ENCODE data around the gene MAGI1.

MAGI1 gene

DNA sequence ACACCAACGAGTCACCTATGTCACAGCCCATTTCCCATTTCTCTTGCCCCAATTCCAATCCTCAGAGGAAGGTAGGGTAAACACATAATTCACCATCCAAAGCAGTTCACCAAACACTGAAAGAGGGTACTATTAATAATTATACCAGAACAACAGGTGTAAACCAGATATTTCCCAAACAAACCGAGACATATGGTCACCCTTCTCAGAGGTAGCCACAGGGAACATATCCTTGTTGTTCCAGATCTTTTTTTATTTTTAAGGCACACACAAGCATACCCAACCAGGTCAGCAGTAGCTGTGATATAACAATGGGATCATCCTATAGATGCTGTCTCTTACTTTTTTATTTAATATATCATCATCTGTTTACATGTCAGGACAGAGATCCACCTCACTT is 24.7 kb downstream of the MAGI1 start:
- H3K27ac ChIP-seq (replicated peaks) = no peak overlapping the region
- no peak for DNase-seq (ENCODE audit: low read depth in 1 of 2, low spot score in 1 of 2)
- TF ChIP-seq GABPA (IDR thresholded peaks at IDR 0.05; ENCODE audit: low read depth) = no peak
- no peak for TF ChIP-seq POLR2AphosphoS5 (IDR thresholded peaks at IDR 0.05; ENCODE audit: low read depth)
- TF ChIP-seq, protein P1, sequence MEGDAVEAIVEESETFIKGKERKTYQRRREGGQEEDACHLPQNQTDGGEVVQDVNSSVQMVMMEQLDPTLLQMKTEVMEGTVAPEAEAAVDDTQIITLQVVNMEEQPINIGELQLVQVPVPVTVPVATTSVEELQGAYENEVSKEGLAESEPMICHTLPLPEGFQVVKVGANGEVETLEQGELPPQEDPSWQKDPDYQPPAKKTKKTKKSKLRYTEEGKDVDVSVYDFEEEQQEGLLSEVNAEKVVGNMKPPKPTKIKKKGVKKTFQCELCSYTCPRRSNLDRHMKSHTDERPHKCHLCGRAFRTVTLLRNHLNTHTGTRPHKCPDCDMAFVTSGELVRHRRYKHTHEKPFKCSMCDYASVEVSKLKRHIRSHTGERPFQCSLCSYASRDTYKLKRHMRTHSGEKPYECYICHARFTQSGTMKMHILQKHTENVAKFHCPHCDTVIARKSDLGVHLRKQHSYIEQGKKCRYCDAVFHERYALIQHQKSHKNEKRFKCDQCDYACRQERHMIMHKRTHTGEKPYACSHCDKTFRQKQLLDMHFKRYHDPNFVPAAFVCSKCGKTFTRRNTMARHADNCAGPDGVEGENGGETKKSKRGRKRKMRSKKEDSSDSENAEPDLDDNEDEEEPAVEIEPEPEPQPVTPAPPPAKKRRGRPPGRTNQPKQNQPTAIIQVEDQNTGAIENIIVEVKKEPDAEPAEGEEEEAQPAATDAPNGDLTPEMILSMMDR (IDR thresholded peaks at IDR 0.05; ENCODE audit: insufficient read depth, low read length) = no peak
- TF ChIP-seq, protein P2, sequence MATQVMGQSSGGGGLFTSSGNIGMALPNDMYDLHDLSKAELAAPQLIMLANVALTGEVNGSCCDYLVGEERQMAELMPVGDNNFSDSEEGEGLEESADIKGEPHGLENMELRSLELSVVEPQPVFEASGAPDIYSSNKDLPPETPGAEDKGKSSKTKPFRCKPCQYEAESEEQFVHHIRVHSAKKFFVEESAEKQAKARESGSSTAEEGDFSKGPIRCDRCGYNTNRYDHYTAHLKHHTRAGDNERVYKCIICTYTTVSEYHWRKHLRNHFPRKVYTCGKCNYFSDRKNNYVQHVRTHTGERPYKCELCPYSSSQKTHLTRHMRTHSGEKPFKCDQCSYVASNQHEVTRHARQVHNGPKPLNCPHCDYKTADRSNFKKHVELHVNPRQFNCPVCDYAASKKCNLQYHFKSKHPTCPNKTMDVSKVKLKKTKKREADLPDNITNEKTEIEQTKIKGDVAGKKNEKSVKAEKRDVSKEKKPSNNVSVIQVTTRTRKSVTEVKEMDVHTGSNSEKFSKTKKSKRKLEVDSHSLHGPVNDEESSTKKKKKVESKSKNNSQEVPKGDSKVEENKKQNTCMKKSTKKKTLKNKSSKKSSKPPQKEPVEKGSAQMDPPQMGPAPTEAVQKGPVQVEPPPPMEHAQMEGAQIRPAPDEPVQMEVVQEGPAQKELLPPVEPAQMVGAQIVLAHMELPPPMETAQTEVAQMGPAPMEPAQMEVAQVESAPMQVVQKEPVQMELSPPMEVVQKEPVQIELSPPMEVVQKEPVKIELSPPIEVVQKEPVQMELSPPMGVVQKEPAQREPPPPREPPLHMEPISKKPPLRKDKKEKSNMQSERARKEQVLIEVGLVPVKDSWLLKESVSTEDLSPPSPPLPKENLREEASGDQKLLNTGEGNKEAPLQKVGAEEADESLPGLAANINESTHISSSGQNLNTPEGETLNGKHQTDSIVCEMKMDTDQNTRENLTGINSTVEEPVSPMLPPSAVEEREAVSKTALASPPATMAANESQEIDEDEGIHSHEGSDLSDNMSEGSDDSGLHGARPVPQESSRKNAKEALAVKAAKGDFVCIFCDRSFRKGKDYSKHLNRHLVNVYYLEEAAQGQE (IDR thresholded peaks at IDR 0.05; ENCODE audit: insufficient replicate concordance, low read depth) = no peak
- TF ChIP-seq SPI1 (IDR thresholded peaks at IDR 0.05; ENCODE audit: borderline replicate concordance, low read depth) = no peak
- H3K4me3 ChIP-seq (replicated peaks; ENCODE audit: insufficient read depth, low read length) = no peak overlapping the region
- no peaks in the 10 kb centered on the region for H3K27me3 ChIP-seq (ENCODE audit: insufficient read depth, poor library complexity, severe bottlenecking)

DNA sequence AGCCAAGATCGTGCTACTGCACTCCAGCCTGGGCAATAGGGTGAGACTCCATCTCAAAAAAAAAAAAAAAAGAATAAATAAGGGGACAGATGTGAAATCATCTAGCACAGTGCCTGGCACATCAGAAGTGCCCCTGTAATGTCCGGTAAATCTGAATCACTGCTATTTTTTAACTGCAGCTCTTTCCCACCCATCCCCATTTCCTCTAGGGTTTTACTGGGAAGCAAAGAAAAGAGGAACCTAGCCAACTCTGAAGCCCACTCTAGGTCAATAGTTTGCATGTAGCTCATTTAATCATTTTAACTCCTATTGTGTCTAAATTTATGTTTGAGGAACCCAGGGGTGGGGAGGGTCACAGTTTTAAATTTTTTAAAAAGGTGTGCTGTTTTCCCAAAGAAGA is 26.0 kb downstream of the MAGI1 start:
- Histone ChIP-seq H3K27ac (replicated peaks) (no peak overlapping the region), H3K4me3 (replicated peaks; ENCODE audit: insufficient read depth, low read length) (no peak overlapping the region), H3K27me3 (ENCODE audit: insufficient read depth, poor library complexity, severe bottlenecking) (no peaks in the 10 kb centered on the region)
- TF ChIP-seq, protein P2 (IDR thresholded peaks at IDR 0.05; ENCODE audit: insufficient replicate concordance, low read depth) = no peak
- TF ChIP-seq SPI1 (IDR thresholded peaks at IDR 0.05; ENCODE audit: borderline replicate concordance, low read depth) (no peak), POLR2AphosphoS5 (IDR thresholded peaks at IDR 0.05; ENCODE audit: low read depth) (no peak), GABPA (IDR thresholded peaks at IDR 0.05; ENCODE audit: low read depth) (no peak)
- TF ChIP-seq, protein P1 (IDR thresholded peaks at IDR 0.05; ENCODE audit: insufficient read depth, low read length) = no peak
- no peak for DNase-seq (ENCODE audit: low read depth in 1 of 2, low spot score in 1 of 2)

DNA sequence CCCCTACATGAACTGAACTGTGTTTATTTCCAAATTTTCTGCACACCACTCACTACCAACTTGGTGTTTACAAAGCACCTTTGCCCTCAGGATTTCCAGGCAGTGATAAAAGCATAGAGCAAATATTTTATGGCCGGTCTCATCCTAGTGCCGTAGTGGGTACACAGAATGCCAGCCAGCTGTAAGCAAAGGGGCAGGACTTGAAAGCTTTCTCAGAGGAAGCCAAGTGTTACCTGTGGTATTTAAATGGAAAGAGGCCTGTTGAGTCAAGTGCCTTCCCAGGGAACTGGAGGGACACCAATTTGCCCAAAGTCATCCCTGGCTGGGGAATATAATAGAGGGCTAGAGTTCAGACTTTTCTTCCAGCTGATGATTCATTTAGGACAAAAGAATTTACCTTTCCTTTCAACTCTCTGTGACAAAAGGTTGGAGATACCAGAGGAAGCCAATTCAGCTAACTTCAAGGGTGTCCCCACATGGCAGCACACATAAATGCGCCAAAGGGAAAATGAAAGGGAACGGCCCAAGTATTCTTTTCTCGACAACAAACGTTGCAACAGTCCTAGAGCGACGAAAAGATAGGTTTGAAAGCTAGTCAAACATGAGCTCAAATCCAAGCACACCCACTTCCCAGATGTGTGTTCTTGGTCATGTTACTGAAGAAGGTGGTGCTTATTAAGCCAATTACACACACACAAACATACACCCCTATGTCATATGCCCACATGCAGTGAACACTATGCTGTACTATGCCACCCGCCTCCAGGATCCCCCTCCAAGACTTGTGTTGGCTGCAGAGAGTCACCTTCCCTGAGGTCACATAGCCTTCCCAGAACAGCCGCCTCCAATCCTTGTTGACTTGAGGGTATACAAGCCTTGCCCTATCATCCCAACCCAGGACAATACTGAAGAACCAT is 27.7 kb downstream of the MAGI1 start:
- DNase-seq (ENCODE audit: low read depth in 1 of 2, low spot score in 1 of 2) = no peak
- no peaks in the 10 kb centered on the region for H3K27me3 ChIP-seq (ENCODE audit: insufficient read depth, poor library complexity, severe bottlenecking)
- TF ChIP-seq SPI1 (IDR thresholded peaks at IDR 0.05; ENCODE audit: borderline replicate concordance, low read depth) (no peak), POLR2AphosphoS5 (IDR thresholded peaks at IDR 0.05; ENCODE audit: low read depth) (no peak), GABPA (IDR thresholded peaks at IDR 0.05; ENCODE audit: low read depth) (no peak)
- TF ChIP-seq, protein P1 (IDR thresholded peaks at IDR 0.05; ENCODE audit: insufficient read depth, low read length) = no peak
- TF ChIP-seq, protein P2 (IDR thresholded peaks at IDR 0.05; ENCODE audit: insufficient replicate concordance, low read depth) = no peak
- no peak overlapping the region for H3K27ac ChIP-seq (replicated peaks)
- no peak overlapping the region for H3K4me3 ChIP-seq (replicated peaks; ENCODE audit: insufficient read depth, low read length)

All from HL-60 (cell line).